NOMO-1 treated with DMSO at 0.1 percent for 48 hours (cell line): ENCODE results near the gene PIM3.
"Not testable (repeated sequence)": the region's sequence is repeated elsewhere in the genome, so short reads cannot be mapped to it uniquely, and the experiment has no call there.

Experiments
- DNase-seq: peaks from one replicate; lab custom pipeline; 2025; ENCODE audit not compliant: unreplicated experiment; lab: John Stamatoyannopoulos, UW

Gene PIM3

GRCh38 chr22:49981799-49982198 lies 21.2 kb downstream of the PIM3 start:
- not testable (repeated sequence) for DNase-seq

GRCh38 chr22:49983148-49984042 lies 22.8 kb downstream of the PIM3 start:
- no peak for DNase-seq

GRCh38 chr22:49986325-49986724 lies 25.8 kb downstream of the PIM3 start:
- DNase-seq: no peak

GRCh38 chr22:49989826-49990225 lies 29.3 kb downstream of the PIM3 start:
- DNase-seq: not testable (repeated sequence)

GRCh38 chr22:49991167-49991566 lies 30.6 kb downstream of the PIM3 start:
- no peak for DNase-seq

- no peak for DNase-seq
Measured at GRCh38 chr22:49991907-49992533, 31.4 kb downstream of the PIM3 start.

GRCh38 chr22:49992921-49993648 lies 32.5 kb downstream of the PIM3 start:
- DNase-seq: peak; percentile 58

- DNase-seq: no peak
Measured at GRCh38 chr22:49993649-49994360, 33.2 kb downstream of the PIM3 start.

- DNase-seq: no peak
Measured at GRCh38 chr22:49994361-49995040, 33.9 kb downstream of the PIM3 start.

- no peak for DNase-seq
Measured at GRCh38 chr22:49995041-49995360, 34.4 kb downstream of the PIM3 start.

- DNase-seq: no peak
Measured at GRCh38 chr22:49995361-49996118, 35.0 kb downstream of the PIM3 start.

- no peak for DNase-seq
Measured at GRCh38 chr22:49996119-49996517, 35.5 kb downstream of the PIM3 start.

- DNase-seq: no peak
Measured at GRCh38 chr22:49996518-49997250, 36.1 kb downstream of the PIM3 start.

- DNase-seq: no peak
Measured at GRCh38 chr22:49997251-49997599, 36.7 kb downstream of the PIM3 start.

GRCh38 chr22:49997932-49998717 lies 37.6 kb downstream of the PIM3 start:
- DNase-seq: no peak

- no peak for DNase-seq
Measured at GRCh38 chr22:49998718-49999062, 38.1 kb downstream of the PIM3 start.

- DNase-seq: no peak
Measured at GRCh38 chr22:49999063-49999945, 38.7 kb downstream of the PIM3 start.
